Measurements from ENCODE around the gene VWCE. TPM values are rescaled to one million over a fixed set of nuclear protein-coding genes. Genes with fewer than 3 reads are reported as not detected.

Gene VWCE
- total RNA-seq, 2 experiments from 2014 or later: 0.79 to 5.5 TPM

DNA sequence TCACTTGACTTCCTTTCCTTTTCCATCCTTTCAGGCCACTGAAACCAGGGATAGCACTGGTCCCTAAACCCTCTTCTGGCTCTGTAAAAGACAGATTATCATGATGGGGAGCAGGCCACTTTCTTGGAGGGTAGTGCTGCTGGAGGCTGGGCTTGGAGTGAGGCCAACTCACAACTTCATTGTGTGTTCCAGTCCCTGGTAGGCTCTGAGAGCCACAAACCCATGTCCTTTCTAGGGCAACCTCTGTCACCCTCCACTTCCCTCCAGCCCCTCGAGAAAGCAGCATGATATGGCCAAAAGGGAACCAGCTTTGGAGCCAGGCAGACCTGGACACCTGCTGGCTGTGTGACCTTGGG lies 40.2 kb upstream of the VWCE start:
- peaks cover 22% of the 10 kb centered on the region for H3K36me3 ChIP-seq (ENCODE audit: insufficient read depth, low read length)
- peaks cover 30% of the 10 kb centered on the region for H3K79me2 ChIP-seq (ENCODE audit: insufficient read depth, low read depth, low read length)
- peaks cover 44% of the 10 kb centered on the region for H3K4me1 ChIP-seq (ENCODE audit: insufficient read depth, low read length, poor library complexity, severe bottlenecking)
- POLR2A ChIA-PET: interaction anchor here (0.5 to 4.9 kb wide), 10 partner anchors 14 to 116 kb away, joined by 3 to 80 read pairs (median 4); partner anchors contain the start of genes CYB561A3, TMEM138 and VWCE
- TF ChIP-seq CTCF (conservative IDR thresholded peaks at IDR 0.05; ENCODE audit: low read length) (no peak), EZH2phosphoT487 (IDR thresholded peaks at IDR 0.05; ENCODE audit: borderline replicate concordance, low read depth, low read length) (no peak)
- CTCF ChIA-PET (ENCODE audit: unreplicated experiment): interaction anchor here (0.5 to 1.7 kb wide), 8 partner anchors 21 to 100 kb away, joined by 3 to 48 read pairs (median 6); partner anchors contain the start of genes CYB561A3 and TMEM138
- H3K9me3 ChIP-seq (ENCODE audit: low read length): no peaks in the 10 kb centered on the region
- H3K9me2 ChIP-seq (ENCODE audit: insufficient read depth, low read length): no peaks in the 10 kb centered on the region
- DNase-seq (ENCODE audit: low spot score): peak; percentile 11
- H3K4me2 ChIP-seq (ENCODE audit: low read length): peak overlapping the region; percentile 96; the same call in 1 of the 2 replicates
- intact Hi-C loops (cut with micrococcal nuclease; ENCODE audit: unreplicated experiment): no loop called here
- H3K4me3 ChIP-seq (ENCODE audit: low read depth, low read length, poor library complexity, severe bottlenecking): no peak overlapping the region
- BruUV-seq (replicated peaks): no TSS peak
- H2AFZ ChIP-seq (ENCODE audit: low read length): no peak overlapping the region
- H3K27ac ChIP-seq (ENCODE audit: low read depth, low read length, poor library complexity, severe bottlenecking): no peak overlapping the region
- peaks cover 11% of the 10 kb centered on the region for H4K20me1 ChIP-seq (ENCODE audit: insufficient read depth, low read length)

- no peak for DNase-seq (ENCODE audit: low spot score)
- H3K4me1 ChIP-seq (ENCODE audit: insufficient read depth, low read length, poor library complexity, severe bottlenecking): peaks cover 44% of the 10 kb centered on the region
- H4K20me1 ChIP-seq (ENCODE audit: insufficient read depth, low read length): peaks cover 11% of the 10 kb centered on the region
- POLR2A ChIA-PET: interaction anchor here (0.7 to 4.9 kb wide), 11 partner anchors 13 to 173 kb away, joined by 3 to 80 read pairs (median 6); partner anchors contain the start of genes CPSF7, CYB561A3, SDHAF2 and TMEM138
- peak overlapping the region; percentile 96 for H3K4me2 ChIP-seq (ENCODE audit: low read length)
- intact Hi-C loops (cut with micrococcal nuclease; ENCODE audit: unreplicated experiment): loop anchor here (5.0 kb wide), 1 partner anchor 93 kb away; the partner anchor contains the start of gene CPSF7
- no peak overlapping the region for H2AFZ ChIP-seq (ENCODE audit: low read length)
- no peaks in the 10 kb centered on the region for H3K9me3 ChIP-seq (ENCODE audit: low read length)
- H3K9me2 ChIP-seq (ENCODE audit: insufficient read depth, low read length): no peaks in the 10 kb centered on the region
- CTCF ChIA-PET (ENCODE audit: unreplicated experiment): interaction anchor here (0.7 to 2.5 kb wide), 3 partner anchors 26 to 51 kb away, joined by 3 to 9 read pairs (median 3); partner anchors contain the start of gene CYB561A3
- peaks cover 28% of the 10 kb centered on the region for H3K36me3 ChIP-seq (ENCODE audit: insufficient read depth, low read length)
- no peak overlapping the region for H3K27ac ChIP-seq (ENCODE audit: low read depth, low read length, poor library complexity, severe bottlenecking)
- H3K79me2 ChIP-seq (ENCODE audit: insufficient read depth, low read depth, low read length): peaks cover 37% of the 10 kb centered on the region
- H3K4me3 ChIP-seq (ENCODE audit: low read depth, low read length, poor library complexity, severe bottlenecking): no peak overlapping the region
- TF ChIP-seq CTCF (conservative IDR thresholded peaks at IDR 0.05; ENCODE audit: low read length) (no peak), EZH2phosphoT487 (IDR thresholded peaks at IDR 0.05; ENCODE audit: borderline replicate concordance, low read depth, low read length) (no peak)
- no TSS peak for BruUV-seq (replicated peaks)
Measured at GRCh38 chr11:61334434-61335354, 39.6 kb upstream of the VWCE start.

Data from OCI-LY7 (cell line).